ENCODE results near the gene CGRRF1. TPM values are rescaled to one million over a fixed set of nuclear protein-coding genes. Genes with fewer than 3 reads are reported as not detected.
A peak's percentile ranks its signal among the peaks of the same experiment; 100 is the strongest.

CGRRF1 gene
- total RNA-seq, 1 experiment from 2014 or later = 14.1 TPM

GRCh38 chr14:54489318-54489683 is 20.4 kb upstream of the CGRRF1 start:
- Histone ChIP-seq H3K9me3 (ENCODE audit: control insufficient read depth, insufficient read depth, low read depth, low read length) (no peaks in the 10 kb centered on the region), H3K36me3 (ENCODE audit: control insufficient read depth, insufficient read depth, low read length) (peaks cover 4% of the 10 kb centered on the region; the same call in 1 of the 2 replicates), H3K27ac (ENCODE audit: low read length) (peak overlapping the region; percentile 95), H3K4me3 (ENCODE audit: low read depth in 2 of 2, low read length in 2 of 2) (peak overlapping the region; percentile 81 to 94), H3K27me3 (ENCODE audit: control insufficient read depth, insufficient read depth, low read length) (no peaks in the 10 kb centered on the region), H3K4me1 (ENCODE audit: control insufficient read depth, insufficient read depth, low read length) (peaks cover 11% of the 10 kb centered on the region)
- intact Hi-C loops (cut with micrococcal nuclease; ENCODE audit: unreplicated experiment) (no loop called here), in situ Hi-C loops (cut with HindIII; ENCODE audit: low pct_unique_long_range_greater_than_20kb, low sequenced_read_pairs) (no loop called here)
- POLR2A ChIA-PET = interaction anchor here (0.9 kb wide), 1 partner anchor 35 kb away, joined by 8 read pairs; no protein-coding TSS in a partner anchor
- BruUV-seq (replicated peaks) = no TSS peak
- no peak for DNase-seq (ENCODE audit: low read depth, low spot score)
- ATAC-seq = peak; percentile 21
- TF ChIP-seq REST (IDR thresholded peaks at IDR 0.05; ENCODE audit: insufficient read depth in 1 of 2, low read depth in 2 of 2, low read length in 1 of 2) = no peak
- TF ChIP-seq, protein P1, sequence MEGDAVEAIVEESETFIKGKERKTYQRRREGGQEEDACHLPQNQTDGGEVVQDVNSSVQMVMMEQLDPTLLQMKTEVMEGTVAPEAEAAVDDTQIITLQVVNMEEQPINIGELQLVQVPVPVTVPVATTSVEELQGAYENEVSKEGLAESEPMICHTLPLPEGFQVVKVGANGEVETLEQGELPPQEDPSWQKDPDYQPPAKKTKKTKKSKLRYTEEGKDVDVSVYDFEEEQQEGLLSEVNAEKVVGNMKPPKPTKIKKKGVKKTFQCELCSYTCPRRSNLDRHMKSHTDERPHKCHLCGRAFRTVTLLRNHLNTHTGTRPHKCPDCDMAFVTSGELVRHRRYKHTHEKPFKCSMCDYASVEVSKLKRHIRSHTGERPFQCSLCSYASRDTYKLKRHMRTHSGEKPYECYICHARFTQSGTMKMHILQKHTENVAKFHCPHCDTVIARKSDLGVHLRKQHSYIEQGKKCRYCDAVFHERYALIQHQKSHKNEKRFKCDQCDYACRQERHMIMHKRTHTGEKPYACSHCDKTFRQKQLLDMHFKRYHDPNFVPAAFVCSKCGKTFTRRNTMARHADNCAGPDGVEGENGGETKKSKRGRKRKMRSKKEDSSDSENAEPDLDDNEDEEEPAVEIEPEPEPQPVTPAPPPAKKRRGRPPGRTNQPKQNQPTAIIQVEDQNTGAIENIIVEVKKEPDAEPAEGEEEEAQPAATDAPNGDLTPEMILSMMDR (IDR thresholded peaks at IDR 0.05) = 0 out of 2 replicates have a peak, but pooled peaks have one; percentile 6
- CTCF ChIA-PET = no interaction called here

DNA sequence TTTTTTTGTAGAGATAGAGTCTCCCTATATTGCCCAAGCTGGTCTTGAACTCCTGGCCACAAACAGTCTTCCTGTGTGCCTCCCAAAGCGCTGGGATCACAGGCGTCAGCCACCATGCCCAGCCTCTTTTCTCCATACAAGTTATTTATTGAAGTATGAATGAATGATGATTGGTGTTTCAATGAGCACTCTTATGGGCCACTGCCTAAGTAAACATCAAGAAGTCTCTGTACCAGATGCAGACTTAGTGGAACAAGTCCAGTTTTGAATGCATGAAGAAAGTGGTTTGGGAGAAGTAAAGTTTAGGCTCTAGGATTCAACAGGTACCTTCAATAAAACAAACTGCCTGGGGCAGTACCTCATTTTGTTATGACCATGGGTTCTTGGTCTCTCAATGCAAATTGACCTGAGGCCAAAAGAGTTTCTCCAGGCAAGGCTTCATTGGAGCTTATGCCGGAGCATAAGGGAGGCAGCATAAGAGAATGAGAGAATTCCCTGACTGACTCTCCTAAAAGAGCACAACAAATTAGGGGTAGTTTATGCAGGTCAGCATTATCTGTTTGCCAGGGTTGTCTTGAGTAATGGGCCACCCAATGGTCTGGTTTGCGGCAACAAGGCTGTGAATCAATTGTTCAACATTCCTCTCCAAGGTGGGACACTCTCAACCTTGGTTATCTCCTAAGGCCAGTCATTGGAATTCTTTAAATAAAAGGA is 19.8 kb upstream of the CGRRF1 start:
- no TSS peak for BruUV-seq (replicated peaks)
- Histone ChIP-seq H3K9me3 (ENCODE audit: control insufficient read depth, insufficient read depth, low read depth, low read length) (no peaks in the 10 kb centered on the region), H3K4me1 (ENCODE audit: control insufficient read depth, insufficient read depth, low read length) (peaks cover 11% of the 10 kb centered on the region), H3K27me3 (ENCODE audit: control insufficient read depth, insufficient read depth, low read length) (no peaks in the 10 kb centered on the region), H3K4me3 (ENCODE audit: low read depth in 2 of 2, low read length in 2 of 2) (peak overlapping the region; percentile 81 to 94), H3K27ac (ENCODE audit: low read length) (peak overlapping the region; percentile 95), H3K36me3 (ENCODE audit: control insufficient read depth, insufficient read depth, low read length) (peaks cover 4% of the 10 kb centered on the region; the same call in 1 of the 2 replicates)
- ChIA-PET CTCF (no interaction called here), POLR2A (interaction anchor here (0.9 kb wide), 1 partner anchor 36 kb away, joined by 8 read pairs; no protein-coding TSS in a partner anchor)
- in situ Hi-C loops (cut with HindIII; ENCODE audit: low pct_unique_long_range_greater_than_20kb, low sequenced_read_pairs) (no loop called here), intact Hi-C loops (cut with micrococcal nuclease; ENCODE audit: unreplicated experiment) (no loop called here)
- ATAC-seq = no peak
- no peak for DNase-seq (ENCODE audit: low read depth, low spot score)
- TF ChIP-seq, protein P1 (IDR thresholded peaks at IDR 0.05) = no peak
- TF ChIP-seq TCF7L2 (IDR thresholded peaks at IDR 0.05; ENCODE audit: low read depth, low read length) (no peak), POLR2AphosphoS5 (IDR thresholded peaks at IDR 0.05; ENCODE audit: low read depth, low read length) (no peak), REST (IDR thresholded peaks at IDR 0.05; ENCODE audit: insufficient read depth in 1 of 2, low read depth in 2 of 2, low read length in 1 of 2) (no peak), SIN3A (IDR thresholded peaks at IDR 0.05; ENCODE audit: borderline replicate concordance, insufficient read depth, low read depth, low read length) (no peak)

Measured in Panc1 (cell line).